Osteoblast (primary cell): Measurements from ENCODE around the gene ABO. TPM values are rescaled to one million over a fixed set of nuclear protein-coding genes. Genes with fewer than 3 reads are reported as not detected.
"Not testable (repeated sequence)": the region's sequence is repeated elsewhere in the genome, so short reads cannot be mapped to it uniquely, and the experiment has no call there.

Experiments
- DNase-seq: peaks from one replicate; pipeline ENCODE4 v3.0.0; 2011; ENCODE audit warnings: low spot score, mixed read lengths; ENCODE audit not compliant: insufficient read length; ENCODE audit errors: missing footprints
- H2AFZ ChIP-seq: 2 replicates; pipeline ENCODE4 v1.6.0; 2011; ENCODE audit warnings: mild to moderate bottlenecking, low read length
- H3K27ac ChIP-seq: 2 replicates; pipeline ENCODE4 v1.5.1; 2011; ENCODE audit warnings: mild to moderate bottlenecking, low read depth, low read length, moderate library complexity
- H3K27me3 ChIP-seq: 2 replicates; pipeline ENCODE4 v1.6.0; 2012; ENCODE audit warnings: mild to moderate bottlenecking, control low read depth, inconsistent platforms, low read length, moderate library complexity; ENCODE audit not compliant: insufficient read depth
- H3K36me3 ChIP-seq: 2 replicates; pipeline ENCODE4 v1.5.1; 2011; ENCODE audit warnings: mild to moderate bottlenecking, low read length, control low read depth, moderate library complexity; ENCODE audit not compliant: insufficient read depth
- H3K4me1 ChIP-seq: 2 replicates; pipeline ENCODE4 v1.5.1; 2011; ENCODE audit warnings: mild to moderate bottlenecking, low read length, control low read depth, moderate library complexity; ENCODE audit not compliant: insufficient read depth
- H3K4me2 ChIP-seq: 2 replicates; pipeline ENCODE4 v1.6.0; 2011; ENCODE audit warnings: mild to moderate bottlenecking, low read length; ENCODE audit not compliant: insufficient read depth
- H3K4me3 ChIP-seq: fragments of 200-600 bp; sonication (generic); 3 replicates; pipeline ENCODE4 v1.5.1; 2012; ENCODE audit warnings: mild to moderate bottlenecking, low read length, inconsistent platforms; ENCODE audit not compliant: insufficient read depth
- H3K79me2 ChIP-seq: 2 replicates; pipeline ENCODE4 v1.6.0; 2012; ENCODE audit warnings: mild to moderate bottlenecking, low read length, control low read depth, inconsistent platforms; ENCODE audit not compliant: insufficient read depth
- H3K9me3 ChIP-seq: 2 replicates; pipeline ENCODE4 v1.5.1; 2011; ENCODE audit warnings: low read depth, low read length, control low read depth
- H4K20me1 ChIP-seq: 2 replicates; pipeline ENCODE4 v1.6.0; 2012; ENCODE audit warnings: mild to moderate bottlenecking, low read length, control low read depth; ENCODE audit not compliant: insufficient read depth
- small RNA-seq: library from RNA; depleted of rRNA; stranded (forward); fragments of <200 nt; gene quantifications from one replicate; pipeline ENCODE3, GENCODE V24; 2012
- total RNA-seq: library from RNA; depleted of rRNA; stranded (reverse); fragments of >200 nt; gene quantifications from 2 replicates; pipeline ENCODE4 v1.2.3, GENCODE V29; 2012
- TF ChIP-seq, protein P1 (sequence below): IDR thresholded peaks from 2 replicates; pipeline ENCODE4 v1.5.1; 2011; ENCODE audit warnings: mild to moderate bottlenecking, low read depth, low read length, moderate library complexity; ENCODE audit errors: extremely low read depth

ABO gene
- total RNA-seq, 1 donor = not detected

DNA sequence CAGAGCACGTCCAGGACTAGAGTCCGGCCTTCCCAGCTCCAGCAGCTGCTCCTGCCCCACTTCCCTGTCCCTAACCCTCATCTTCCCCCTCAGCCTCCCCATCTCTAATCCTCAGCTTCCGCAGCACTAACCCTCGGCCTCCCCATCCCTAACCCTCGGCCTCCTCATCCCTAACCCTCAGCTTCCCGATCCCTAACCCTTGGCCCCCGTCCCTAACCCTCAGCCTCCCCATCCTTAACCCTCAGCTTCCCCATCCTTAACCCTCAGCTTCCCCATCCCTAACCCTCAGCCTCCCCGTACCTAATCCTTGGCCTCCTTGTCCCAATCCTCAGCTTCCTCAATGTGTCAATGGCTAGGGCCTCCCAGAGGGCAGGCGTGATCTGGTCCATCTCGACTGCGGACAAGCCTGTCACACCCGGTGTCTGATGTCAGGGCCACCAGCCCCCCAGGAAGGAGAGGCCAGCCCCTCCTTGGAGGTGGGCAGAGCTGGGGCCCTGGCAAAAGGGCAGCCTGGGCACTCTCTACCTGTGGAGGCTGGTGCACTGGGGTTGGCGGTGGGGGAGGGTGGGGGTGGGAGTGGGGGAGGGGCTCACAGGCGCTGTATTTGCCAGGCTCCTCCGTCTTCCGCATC, 67.3 kb downstream of the ABO start:
- Histone ChIP-seq H3K27ac (no peak overlapping the region), H3K4me2 (no peak overlapping the region), H4K20me1 (no peaks in the 10 kb centered on the region), H3K4me1 (no peaks in the 10 kb centered on the region), H3K9me3 (no peaks in the 10 kb centered on the region), H3K4me3 (no peak overlapping the region), H2AFZ (no peak overlapping the region), H3K27me3 (peaks cover 5% of the 10 kb centered on the region), H3K79me2 (no peaks in the 10 kb centered on the region), H3K36me3 (no peaks in the 10 kb centered on the region)
- TF ChIP-seq, protein P1, sequence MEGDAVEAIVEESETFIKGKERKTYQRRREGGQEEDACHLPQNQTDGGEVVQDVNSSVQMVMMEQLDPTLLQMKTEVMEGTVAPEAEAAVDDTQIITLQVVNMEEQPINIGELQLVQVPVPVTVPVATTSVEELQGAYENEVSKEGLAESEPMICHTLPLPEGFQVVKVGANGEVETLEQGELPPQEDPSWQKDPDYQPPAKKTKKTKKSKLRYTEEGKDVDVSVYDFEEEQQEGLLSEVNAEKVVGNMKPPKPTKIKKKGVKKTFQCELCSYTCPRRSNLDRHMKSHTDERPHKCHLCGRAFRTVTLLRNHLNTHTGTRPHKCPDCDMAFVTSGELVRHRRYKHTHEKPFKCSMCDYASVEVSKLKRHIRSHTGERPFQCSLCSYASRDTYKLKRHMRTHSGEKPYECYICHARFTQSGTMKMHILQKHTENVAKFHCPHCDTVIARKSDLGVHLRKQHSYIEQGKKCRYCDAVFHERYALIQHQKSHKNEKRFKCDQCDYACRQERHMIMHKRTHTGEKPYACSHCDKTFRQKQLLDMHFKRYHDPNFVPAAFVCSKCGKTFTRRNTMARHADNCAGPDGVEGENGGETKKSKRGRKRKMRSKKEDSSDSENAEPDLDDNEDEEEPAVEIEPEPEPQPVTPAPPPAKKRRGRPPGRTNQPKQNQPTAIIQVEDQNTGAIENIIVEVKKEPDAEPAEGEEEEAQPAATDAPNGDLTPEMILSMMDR = no peak
- DNase-seq = peak; percentile 63

DNA sequence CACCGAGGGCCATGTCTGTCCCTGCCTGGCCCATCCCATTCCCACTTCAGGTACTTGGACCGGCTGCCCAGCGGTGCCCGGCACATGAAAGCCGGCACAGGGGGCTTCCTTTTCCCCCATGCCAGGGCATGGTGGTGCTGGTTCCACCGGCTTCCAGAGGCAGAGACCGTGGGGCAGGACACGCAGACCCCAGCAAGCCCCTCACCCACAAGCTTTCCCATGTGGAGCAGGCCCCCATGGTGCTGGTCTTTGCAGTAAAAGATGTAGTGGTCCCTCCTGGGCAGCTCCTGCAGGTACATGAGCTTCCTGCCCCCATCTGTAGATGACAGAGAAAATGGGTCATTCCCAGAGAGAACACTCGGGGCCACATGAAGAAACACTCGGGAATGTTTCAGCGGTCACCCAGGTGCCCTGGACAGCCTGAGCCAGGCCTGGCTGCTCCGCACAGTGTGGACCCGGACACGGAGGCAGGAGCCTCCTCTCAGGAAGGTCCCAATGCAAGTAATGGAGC, 67.9 kb downstream of the ABO start:
- TF ChIP-seq, protein P1 = no peak
- Histone ChIP-seq H3K4me1 (no peaks in the 10 kb centered on the region), H3K4me3 (no peak overlapping the region), H3K36me3 (no peaks in the 10 kb centered on the region), H3K27ac (no peak overlapping the region), H2AFZ (no peak overlapping the region), H4K20me1 (no peaks in the 10 kb centered on the region), H3K9me3 (no peaks in the 10 kb centered on the region), H3K4me2 (no peak overlapping the region), H3K27me3 (peaks cover 5% of the 10 kb centered on the region), H3K79me2 (no peaks in the 10 kb centered on the region)
- DNase-seq = peak; percentile 67

DNA sequence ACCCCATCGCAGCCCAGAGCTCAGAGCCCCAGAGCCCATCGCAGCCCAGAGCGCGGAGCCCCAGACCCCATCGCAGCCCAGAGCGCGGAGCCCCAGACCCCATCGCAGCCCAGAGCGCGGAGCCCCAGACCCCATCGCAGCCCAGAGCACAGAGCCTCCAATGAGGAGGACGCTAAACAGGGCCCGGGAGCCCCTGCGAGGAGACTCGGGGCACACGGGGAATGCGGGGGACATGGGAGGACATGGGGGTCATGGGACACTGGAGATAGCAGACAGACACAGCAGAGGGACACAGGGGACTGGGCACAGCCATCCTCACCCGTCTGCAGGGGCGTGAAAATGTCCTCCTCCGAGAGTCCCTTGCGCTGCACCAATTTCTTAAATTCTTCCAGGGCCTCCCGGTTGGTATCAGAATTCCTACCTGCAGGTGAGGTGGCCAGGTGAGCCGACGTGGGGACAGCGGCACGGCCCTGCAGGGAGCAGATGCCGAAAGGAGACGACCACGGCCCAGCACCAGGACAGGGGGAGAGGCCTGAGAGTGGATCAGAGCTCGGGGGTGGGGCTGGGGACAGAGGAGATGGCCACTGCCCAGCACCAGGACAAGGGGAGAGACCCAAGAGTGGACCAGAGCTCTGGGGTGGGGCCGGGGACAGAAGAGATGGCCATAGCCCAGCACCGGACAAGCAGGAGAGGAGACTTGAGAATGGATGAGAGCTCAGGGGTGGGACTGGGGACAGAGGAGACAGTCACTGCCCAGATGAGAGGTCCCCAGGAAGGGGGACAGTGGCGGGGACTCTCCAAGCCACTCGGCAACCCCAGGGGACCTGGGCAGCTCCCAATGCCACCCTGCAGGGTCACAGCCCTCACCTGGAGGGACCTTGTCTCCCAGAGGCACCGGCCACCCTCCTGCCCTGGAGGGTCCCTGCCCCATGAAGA, 68.7 kb downstream of the ABO start:
- Histone ChIP-seq H3K36me3 (no peaks in the 10 kb centered on the region), H3K79me2 (no peaks in the 10 kb centered on the region), H3K4me3 (no peak overlapping the region), H3K4me1 (no peaks in the 10 kb centered on the region), H3K27ac (no peak overlapping the region), H3K4me2 (no peak overlapping the region), H4K20me1 (no peaks in the 10 kb centered on the region), H3K9me3 (no peaks in the 10 kb centered on the region), H2AFZ (no peak overlapping the region), H3K27me3 (peaks cover 5% of the 10 kb centered on the region)
- DNase-seq = peak; percentile 71
- TF ChIP-seq, protein P1 = no peak

DNA sequence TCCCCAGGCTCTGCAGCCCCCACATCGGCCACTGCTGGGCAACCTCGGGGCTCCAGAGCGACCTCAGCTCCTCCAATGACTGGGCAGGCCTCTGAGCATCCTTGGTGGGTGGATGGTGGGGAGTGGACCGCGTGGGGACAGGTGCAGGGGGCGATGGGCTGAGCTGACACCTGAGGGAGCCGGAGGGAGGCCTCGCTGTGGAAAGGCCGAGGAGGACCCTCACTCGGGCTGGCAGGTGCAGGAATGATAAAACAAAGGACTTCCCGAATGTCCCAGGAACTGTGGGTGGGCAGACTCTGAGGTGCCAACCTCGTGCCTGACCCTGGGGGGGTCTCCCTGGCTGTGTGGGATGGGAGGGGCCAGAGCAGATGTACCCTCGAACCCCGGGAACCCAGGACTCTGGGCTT, 69.5 kb downstream of the ABO start:
- not testable (repeated sequence) for H3K27me3 ChIP-seq, H4K20me1 ChIP-seq

More for the DNA sequence above, 69.5 kb downstream of the ABO start:
- not testable (repeated sequence) for H3K4me1 ChIP-seq, H3K36me3 ChIP-seq, H3K4me2 ChIP-seq, H3K27ac ChIP-seq, H3K79me2 ChIP-seq, H3K4me3 ChIP-seq, H2AFZ ChIP-seq, H3K9me3 ChIP-seq
- peak; percentile 36 for DNase-seq

Small RNA genes within 50 kb of the gene (small RNA-seq; reads per million reads assigned to genes)
- gene RF00019 = not detected

Other genes starting within 250 kb of the ABO start
- gene GTF3C5, start 244.2 kb downstream of the ABO start, total RNA-seq = 31.8 and 41.3 TPM in 2 replicates
- gene CEL, start 213.2 kb downstream of the ABO start, total RNA-seq = under 0.01 TPM in 1 of 2 replicates, not detected in the other
- 11.2 and 12.7 TPM in 2 replicates for gene RALGDS, start 154.0 kb downstream of the ABO start, total RNA-seq
- 3.3 and 3.8 TPM in 2 replicates for gene GBGT1, start 111.3 kb downstream of the ABO start, total RNA-seq
- not detected in 2 replicates for gene OBP2B, start 66.0 kb downstream of the ABO start, total RNA-seq
- 5.9 and 7.6 TPM in 2 replicates for gene SURF6, start 61.0 kb upstream of the ABO start, total RNA-seq
- gene MED22, start 72.9 kb upstream of the ABO start, total RNA-seq = 14.5 and 15.3 TPM in 2 replicates
- 1,638 and 1,763 TPM in 2 replicates for gene RPL7A, start 73.0 kb upstream of the ABO start, total RNA-seq
- gene SURF1, start 81.3 kb upstream of the ABO start, total RNA-seq = 21.0 and 24.8 TPM in 2 replicates
- 10.3 and 15.2 TPM in 2 replicates for gene SURF2, start 81.3 kb upstream of the ABO start, total RNA-seq
- 366 and 392 TPM in 2 replicates for gene SURF4, start 100.9 kb upstream of the ABO start, total RNA-seq
- gene STKLD1, start 101.2 kb upstream of the ABO start, total RNA-seq = 0.72 and 1.2 TPM in 2 replicates
- gene REXO4, start 142.8 kb upstream of the ABO start, total RNA-seq = 10.6 and 11.9 TPM in 2 replicates
- gene ADAMTS13, start 147.2 kb upstream of the ABO start, total RNA-seq = 1.2 and 1.4 TPM in 2 replicates
- gene CACFD1, start 184.8 kb upstream of the ABO start, total RNA-seq = 8.0 and 9.0 TPM in 2 replicates
- gene SLC2A6, start 203.9 kb upstream of the ABO start, total RNA-seq = 25.3 TPM in 2 replicates
- gene MYMK, start 249.8 kb upstream of the ABO start, total RNA-seq = not detected in 2 replicates